HG03439 (cell line): ENCODE results near the gene PLEKHH1.
"Not testable (repeated sequence)": the region's sequence is repeated elsewhere in the genome, so short reads cannot be mapped to it uniquely, and the experiment has no call there.

ENCODE experiments used
- ATAC-seq: cut with Tn5 transposase; IDR thresholded peaks from one replicate; pipeline ENCODE4 v1.9.1; 2021; ENCODE audit warnings: mild to moderate bottlenecking, moderate library complexity; ENCODE audit not compliant: unreplicated experiment

The PLEKHH1 gene

DNA sequence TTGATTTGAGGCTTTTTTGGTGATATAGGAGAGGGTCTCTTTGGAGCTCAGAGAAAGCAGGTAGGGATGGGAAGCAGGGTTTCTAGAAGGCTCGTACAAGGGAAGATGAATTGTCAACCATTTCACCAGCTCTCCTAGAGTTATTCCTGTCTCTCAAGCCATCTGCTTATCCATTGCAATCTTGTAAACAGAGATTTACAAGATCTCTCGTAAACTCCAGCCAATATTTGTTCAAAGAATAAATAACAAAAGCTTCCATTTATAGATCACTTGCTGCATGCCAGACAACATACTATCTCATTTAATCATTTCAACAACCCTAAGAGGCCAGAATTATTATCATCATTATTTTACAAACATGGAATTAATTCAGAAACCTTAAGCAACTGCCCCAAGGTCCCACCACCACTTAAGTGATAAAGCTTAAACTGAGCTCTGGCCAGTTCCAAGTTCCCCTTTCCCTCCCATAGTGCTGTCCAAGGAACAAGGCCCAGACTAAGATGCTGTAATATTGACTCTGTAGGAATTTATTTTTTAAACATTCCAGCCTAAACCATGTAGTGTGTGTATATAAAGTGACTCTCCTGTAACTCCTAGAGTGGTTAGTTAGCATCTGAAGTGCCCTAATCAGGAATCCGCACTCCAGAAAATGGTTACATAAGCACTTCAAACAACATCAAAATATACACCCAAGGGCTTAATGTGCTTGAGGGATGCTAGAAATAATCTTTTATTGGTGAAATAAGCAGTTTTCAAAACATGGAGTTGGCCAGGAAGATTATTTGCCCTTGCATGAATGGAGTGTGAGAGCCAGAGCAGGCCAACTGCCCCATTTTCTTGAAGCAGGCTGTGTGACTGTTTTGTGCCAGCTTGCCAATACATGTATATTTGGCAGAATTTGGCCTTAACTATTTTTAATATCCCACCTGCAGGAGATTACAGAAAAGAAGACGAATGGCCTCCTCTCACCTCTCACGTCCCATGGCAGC lies 2.8 kb upstream of the PLEKHH1 start:
- no peak for ATAC-seq

DNA sequence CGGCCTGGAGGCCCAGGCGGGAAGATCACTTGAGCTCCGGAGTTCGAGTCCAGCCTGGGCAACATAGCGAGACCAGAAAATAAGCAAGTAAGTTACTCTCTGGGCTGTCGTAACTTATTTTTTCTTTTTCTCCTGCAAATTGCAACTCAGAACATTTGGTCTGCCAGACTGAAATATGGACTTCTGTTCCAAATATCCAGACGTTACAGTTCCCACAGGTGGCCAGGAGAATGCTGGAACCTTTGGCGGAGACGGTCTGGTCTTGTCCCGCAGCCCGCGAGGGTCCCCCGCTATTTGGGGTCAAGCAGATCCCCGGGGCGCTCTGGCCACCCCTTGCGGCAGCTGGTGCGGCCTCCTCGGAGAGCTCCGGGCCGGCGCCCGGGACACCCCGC lies 488 bp upstream of the PLEKHH1 start:
- no peak for ATAC-seq

DNA sequence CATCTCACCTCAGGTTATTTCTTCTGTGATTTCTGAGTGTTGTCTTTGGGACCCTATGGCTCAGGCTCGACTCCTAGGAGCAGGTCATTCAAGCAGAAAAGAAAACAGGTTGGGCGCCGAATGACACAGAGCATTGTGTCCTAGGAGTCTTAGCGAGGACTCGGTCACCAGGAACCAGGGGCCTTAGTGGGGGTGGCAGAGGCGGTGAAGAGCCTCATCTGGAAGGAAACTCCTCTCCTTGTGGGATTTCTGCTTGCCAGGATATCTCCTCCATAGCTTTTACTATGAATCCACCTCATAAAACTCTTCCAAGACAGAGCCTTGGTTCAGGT lies 630 bp downstream of the PLEKHH1 start:
- no peak for ATAC-seq

DNA sequence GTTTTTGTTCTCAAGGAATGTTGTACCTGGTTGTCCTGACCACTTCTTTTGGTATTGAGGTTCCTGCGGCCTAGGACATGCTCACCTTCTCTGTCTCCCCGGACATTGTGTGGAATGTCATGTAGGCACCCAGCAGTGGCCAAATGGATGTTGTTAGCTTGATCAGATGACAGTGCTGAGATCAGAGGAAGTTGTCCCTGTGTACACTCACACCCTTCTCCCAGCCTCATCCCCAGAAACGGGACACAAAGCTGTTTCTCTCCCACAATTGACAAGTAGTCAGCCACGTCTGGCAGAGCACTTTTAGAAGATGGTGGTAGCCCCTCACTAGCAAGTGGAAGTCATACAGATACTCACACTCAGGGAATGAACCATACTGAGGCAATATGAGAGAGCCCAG lies 3.0 kb downstream of the PLEKHH1 start:
- ATAC-seq: no peak

DNA sequence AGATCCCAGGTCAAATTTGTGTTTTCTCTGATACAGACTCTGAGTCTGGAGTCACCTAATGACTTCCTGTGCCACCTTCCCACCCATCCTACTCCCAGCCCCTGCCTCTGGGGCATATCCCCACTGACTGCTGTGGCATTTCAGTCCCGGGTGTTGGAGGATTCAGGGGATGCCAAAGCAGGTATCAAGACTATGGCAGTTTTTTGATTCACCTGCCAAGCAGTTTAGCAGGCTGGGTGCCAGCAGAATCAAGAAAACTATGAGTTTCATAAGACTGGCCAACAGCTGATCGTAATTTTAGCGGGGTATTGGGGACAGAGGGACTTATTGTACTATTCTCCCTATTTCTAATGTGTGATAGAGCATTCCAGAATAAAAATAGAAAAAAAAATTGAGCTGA lies 4.6 kb downstream of the PLEKHH1 start:
- ATAC-seq: no peak

DNA sequence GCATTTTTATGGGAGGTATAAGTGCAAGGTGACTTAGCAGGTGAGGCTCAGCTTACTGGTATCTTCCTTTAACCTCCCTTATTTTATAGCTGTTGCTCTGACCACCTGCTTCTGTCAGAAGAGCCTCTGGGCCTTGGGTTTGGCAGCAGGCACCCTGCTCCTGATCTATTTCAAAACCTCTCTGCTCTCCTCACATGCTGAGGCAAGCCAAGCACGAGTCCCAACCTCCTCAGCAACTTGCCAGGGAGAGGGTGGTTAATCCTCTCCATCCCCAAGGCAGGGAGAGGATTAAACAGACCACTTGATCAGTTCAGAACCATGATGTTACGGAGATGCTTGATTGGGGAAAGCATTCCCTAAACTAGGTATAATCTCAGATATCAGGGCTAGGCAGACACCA lies 5.4 kb downstream of the PLEKHH1 start:
- ATAC-seq: no peak

DNA sequence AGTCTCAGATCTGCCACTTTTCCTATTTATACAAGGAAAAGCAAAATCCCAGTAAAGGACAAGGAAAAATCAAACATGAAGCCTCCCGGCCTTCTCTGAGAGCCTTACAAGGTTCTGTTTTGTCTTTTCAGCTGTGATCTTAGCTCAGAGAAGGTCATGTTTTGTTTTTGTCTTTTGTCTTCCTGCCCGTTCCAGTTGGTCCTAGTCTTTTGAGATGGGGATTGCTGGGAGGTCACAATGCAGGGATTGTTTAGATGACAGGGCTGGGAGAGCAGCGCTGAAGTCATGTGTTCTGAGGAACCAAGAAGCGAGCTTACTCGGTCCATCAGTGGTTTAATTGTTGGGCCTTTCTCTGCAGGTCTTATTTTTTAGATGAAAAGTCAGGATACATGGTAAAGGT lies 6.0 kb downstream of the PLEKHH1 start:
- no peak for ATAC-seq

DNA sequence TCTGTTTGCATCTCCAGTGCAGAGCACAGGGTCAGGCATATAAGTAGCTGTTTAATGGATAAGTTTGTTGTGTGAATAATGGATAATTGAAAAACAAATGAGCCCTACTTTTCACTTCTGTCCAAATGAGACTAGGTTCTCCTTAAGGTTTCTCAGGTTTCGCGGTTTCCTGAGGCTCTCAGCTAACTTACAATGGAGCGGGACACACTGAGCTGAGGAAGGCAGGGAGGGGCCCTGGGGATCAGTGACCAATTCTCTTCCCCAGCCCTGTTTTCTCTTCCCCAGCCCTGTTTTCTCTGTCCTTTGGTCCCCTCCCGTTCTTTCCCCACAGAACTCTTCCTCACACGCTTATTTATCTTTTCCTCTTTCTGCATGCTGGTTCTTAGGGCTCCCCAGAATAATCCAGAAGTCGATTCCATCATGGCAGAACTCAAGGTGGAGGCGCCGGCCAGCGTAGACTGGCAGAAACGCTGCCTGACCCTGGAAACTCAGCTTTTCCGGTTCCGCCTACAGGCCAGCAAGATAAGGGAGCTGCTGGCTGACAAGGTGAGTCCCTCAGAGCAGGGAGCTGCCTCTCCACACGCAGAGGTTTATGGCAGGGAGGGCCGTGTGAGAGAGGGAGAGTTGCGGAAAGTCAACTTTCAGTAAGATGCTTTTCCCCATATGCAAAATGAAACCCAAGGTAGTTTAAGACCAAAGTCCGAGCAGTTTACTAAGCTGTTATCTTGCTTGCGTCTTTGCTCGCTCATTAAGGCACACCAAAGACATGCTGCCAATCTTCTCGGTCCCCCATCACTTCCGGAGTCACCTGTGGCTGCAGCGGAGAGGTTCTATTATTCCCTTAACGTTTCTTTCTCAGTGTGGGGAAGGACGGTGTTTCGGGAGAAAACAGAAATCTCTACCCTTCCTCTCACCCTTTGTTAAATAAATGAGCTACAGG lies 8.6 kb downstream of the PLEKHH1 start:
- no peak for ATAC-seq

DNA sequence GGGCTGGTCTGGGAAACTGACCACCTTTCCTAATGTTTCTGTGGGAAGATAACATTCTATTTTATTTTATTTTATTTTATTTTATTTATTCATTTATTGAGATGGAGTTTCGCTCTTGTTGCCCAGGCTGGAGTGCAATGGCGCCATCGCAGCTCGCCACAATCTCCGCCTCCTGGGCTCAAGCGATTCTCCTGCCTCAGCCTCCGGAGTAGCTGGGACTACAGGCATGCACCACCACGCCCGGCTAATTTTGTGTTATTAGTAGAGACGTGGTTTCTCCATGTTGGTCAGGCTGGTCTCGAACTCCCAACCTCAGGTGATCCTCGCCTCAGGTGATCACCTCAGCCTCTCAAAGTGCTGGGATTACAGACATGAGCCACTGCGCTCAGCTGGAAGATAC lies 9.5 kb downstream of the PLEKHH1 start:
- ATAC-seq: not testable (repeated sequence)

DNA sequence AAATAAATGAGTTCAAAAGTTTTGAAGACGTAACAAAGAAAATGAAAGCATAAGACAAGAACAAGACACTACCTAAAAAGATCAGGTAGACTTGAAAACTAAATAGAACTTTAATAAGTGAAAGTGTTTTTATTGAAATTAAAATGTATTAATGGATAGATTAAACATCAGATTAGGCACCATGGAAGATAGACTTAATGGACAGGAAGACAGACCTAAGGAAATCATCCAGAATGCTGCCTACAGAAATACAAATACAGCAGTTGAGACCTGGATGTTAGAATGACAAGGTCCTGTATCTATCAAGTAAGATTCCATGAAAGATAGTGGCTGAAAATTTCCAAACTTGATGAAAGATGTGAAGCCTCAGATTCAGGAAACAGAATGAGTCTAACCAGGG lies 11.5 kb downstream of the PLEKHH1 start:
- no peak for ATAC-seq

DNA sequence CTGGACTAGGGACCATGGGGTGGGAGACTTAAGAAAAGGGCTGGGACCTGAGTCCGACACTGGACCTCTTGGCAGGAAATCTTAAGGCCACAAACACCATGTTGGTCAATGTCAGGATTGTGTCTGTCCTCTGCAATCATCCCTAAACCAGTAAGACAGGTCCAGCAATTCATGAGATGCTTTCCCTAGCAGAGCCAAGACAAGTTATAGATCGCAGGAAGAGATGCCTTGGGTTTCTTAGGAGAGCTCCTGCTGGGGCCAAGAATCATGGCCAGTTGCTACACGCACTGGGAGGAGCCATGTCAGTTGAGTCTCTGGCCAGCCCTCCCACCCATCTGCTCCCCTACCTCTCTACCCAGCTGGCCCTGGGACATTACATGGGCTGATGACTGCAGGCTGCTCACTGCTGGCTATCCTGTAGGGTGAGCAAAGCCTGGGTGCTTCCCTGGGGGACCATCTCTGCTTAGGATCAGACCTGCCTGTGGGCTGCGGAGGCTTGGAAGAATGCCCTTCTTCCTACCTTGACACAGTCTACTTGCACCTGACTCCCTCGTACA lies 14.2 kb downstream of the PLEKHH1 start:
- ATAC-seq: no peak

DNA sequence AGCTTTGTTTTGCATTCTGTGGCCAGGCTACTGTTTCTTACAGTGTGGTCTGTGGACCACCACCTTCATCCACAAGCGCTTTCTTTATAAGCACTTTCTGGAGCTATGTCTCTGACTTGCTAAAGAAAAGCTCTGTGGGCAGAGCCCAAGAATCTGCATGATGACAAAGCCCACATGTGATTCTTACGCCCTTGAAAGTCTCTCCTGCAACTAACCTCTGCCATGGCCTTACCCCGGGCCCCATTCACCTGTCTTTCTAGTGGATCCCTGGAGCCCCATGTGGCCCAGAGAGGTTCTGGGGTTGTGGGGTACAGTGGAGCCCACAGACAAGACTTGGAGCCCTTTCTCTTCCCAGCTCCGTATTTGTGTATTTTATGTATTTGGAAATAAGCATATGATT lies 16.6 kb downstream of the PLEKHH1 start:
- no peak for ATAC-seq

DNA sequence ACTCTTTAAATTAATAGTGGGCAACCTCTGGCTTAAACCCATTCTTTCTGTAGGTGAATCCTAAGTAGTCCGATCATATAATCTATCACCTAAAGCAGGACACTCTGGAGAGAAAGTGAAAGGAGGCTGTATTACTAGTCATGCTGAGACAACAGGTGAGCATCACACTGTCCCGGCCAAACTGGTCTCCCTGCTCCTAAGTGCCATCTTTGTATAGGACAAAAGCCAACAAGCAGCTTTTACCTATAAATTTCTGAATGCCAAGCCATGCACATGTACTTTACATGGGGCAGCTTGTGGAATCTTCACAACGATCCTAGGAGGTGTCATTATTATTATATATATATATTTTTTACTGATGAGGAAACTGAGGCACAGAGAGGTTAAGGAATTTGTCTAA lies 18.0 kb downstream of the PLEKHH1 start:
- no peak for ATAC-seq

DNA sequence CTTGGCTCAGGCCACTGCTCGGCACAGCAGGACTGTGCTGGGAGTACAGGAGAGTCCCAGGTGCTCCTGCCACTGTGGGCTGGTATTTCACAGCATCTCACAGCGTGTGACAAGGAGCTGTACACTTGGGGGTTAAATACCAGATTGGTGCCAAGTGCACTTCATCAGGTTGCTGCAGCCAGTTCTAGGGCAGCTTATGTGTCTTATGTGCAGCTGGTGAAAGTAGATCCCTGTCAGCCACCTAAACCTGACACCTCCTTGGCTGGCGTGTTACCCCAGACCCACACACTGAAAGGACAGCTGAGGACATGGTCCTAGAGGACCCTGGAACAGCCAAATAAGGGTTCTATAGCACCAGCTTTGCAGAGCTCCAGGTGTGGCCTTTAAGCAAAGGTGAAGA lies 18.9 kb downstream of the PLEKHH1 start:
- ATAC-seq: no peak

DNA sequence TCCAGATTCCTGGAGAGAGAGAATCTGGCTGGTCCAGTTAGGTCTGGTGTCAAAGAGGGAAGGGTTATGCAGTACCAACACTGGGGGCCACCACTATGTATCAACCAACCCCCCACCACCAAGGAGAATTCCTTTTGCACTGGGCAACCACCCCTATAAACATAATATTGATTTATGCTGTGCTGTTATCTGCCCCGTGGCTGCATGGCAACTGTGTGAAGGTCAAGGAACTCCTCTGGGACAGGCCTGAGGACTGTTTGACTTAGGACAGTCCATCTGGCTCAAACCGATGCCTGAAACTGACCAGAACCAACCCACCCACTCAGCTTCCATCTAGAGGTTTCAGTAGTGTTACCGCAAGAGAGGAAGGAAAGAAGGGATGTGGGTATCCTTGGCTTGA lies 20.5 kb downstream of the PLEKHH1 start:
- ATAC-seq: no peak

DNA sequence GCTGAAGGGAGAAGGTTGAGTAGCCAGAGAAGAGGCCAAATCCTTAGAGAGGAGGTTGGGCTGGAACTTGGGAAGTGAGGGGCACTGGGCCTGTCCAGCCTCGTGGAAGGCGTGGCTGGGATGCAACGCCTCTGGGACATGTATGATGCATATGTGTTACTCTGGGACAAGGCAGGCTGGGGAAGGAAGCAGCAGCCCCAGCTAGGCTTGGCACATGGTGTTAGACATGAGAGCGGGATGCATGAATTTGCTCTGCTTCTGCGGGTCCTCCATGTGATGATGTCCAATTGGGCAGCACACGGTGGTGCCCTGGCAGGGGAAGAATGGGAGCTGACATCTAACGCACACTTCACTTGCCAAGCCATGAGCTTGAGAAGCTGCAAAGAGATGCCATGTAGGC lies 21.3 kb downstream of the PLEKHH1 start:
- ATAC-seq: no peak

DNA sequence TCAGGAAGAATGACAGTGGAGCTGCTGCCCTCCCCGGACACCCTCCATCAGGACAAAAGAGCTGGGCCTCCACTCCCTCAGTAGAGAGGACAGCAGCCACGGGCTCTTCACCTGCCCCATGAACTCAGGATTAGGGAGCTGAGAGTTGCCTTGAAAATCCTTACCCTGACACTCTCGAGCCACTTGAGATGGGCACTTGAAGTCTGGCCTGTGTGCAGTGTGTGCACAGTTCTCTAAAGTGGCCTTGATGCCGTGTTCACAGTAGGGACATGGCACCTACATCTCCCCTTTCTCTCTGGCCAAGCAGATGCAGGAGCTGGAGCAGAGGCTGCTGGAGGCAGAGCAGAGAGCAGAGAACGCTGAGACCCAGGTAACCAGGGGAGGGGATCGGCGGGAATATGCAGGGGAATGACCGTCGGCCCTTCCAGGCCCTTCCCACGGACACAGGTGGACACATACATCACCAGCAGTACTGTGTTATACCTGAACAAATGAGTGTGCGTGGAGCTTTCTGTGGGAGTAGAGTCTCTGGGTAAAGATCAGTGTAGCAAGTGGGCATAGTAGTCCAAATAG lies 22.5 kb downstream of the PLEKHH1 start:
- ATAC-seq: no peak

DNA sequence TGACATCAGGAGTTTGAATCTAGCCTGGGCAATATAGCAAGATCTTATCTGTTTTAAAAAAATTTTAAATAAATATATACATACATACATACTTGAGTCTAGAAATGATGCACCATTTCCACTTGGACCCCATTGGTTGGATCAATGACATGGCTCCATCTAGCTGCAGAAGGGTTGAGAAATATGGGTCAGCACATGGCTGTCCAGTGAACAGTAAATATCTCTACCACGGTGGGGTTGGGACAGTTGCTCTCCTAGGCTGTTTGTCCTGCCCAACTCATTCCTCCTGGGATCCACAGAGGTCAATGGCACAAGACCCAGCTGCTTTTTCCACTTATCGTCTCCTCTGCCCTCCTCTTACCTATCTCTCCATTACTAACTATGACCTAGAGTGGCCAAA lies 23.6 kb downstream of the PLEKHH1 start:
- no peak for ATAC-seq

DNA sequence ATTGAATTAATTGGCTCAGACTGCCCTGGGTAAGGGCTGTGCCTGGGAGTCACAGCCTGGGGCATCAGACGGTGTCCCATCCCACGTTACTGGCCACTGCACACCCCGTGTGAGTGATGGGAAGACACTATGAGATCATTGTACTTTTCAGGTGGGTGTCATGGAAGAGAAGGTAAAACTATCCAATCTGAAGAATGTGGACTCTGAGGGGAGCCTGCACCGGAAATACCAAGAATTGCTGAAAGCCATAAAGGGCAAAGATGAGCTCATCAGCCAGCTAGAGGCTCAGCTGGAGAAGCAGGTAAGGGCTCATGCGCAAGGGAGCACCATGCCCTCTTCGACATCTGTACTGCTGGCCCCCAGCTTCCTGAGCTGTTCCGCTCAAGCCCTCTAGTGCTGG lies 24.0 kb downstream of the PLEKHH1 start:
- no peak for ATAC-seq

DNA sequence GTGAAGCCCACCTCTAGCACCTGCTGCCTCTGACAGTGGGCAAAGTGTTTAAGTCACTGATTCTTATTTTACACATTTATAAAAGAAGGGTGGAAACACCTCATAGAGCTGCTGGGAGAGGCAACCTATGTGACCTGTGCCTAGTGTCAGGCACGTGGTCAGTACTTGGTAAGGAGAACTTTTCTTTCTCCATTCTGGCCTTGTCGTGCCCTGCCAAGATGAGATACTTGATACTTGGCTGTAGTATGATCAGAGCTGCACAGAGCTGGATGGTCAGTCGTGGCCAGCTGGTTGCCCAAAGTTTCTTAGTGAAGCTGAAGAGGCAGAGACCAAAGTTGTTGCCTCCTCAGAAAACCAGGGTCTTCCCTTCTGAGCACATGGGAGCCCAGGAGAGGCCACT lies 24.6 kb downstream of the PLEKHH1 start:
- no peak for ATAC-seq

DNA sequence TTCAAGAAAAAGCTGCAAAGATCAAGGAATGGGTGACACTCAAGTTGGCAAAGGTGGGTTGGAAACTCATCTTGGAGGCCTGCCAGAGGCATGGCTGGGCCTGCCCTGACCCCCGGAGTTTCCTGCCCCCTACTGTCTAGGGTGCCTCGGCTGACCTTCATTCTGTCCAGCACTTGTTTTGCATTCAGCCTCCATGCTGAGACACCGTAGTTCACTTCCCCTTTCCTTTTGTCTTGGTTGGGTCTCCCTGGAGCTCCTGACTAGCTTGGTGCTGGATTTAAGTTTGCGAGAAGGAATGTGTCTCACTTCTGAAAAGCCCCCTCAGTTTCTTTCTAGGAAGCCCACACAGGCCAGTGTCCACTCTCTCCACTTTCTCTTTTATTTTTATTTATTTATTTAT lies 26.5 kb downstream of the PLEKHH1 start:
- no peak for ATAC-seq
